ENCODE data around the gene AHCTF1.

DNA sequence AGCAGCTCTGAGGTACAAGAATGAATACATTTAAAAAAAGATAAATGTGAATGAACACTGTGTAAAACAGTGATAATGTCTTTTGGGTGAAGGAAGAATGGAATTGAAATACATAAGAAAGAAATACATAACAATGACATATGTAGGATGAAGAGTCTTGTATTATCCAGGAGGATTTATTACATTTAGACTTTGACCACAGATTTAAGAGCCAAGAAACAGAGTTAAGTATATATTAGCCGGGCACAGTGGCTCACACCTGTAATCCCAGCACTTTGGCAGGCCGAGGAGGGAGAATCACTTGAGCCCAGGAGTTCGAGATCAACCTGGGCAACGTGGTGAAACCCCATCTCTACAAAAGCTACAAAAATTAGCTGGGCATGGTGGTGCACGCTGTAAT is 127.9 kb downstream of the AHCTF1 start:
- TF ChIP-seq, protein P1, sequence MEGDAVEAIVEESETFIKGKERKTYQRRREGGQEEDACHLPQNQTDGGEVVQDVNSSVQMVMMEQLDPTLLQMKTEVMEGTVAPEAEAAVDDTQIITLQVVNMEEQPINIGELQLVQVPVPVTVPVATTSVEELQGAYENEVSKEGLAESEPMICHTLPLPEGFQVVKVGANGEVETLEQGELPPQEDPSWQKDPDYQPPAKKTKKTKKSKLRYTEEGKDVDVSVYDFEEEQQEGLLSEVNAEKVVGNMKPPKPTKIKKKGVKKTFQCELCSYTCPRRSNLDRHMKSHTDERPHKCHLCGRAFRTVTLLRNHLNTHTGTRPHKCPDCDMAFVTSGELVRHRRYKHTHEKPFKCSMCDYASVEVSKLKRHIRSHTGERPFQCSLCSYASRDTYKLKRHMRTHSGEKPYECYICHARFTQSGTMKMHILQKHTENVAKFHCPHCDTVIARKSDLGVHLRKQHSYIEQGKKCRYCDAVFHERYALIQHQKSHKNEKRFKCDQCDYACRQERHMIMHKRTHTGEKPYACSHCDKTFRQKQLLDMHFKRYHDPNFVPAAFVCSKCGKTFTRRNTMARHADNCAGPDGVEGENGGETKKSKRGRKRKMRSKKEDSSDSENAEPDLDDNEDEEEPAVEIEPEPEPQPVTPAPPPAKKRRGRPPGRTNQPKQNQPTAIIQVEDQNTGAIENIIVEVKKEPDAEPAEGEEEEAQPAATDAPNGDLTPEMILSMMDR (IDR thresholded peaks at IDR 0.05): no peak
- no peak for TF ChIP-seq POLR2A (IDR thresholded peaks at IDR 0.05)

All from thyroid gland (tissue), 4 donors.